Measurements from ENCODE around the gene SELP. TPM values are rescaled to one million over a fixed set of nuclear protein-coding genes. Genes with fewer than 3 reads are reported as not detected.
"Not testable (repeated sequence)": the region's sequence is repeated elsewhere in the genome, so short reads cannot be mapped to it uniquely, and the experiment has no call there.

The SELP gene
- polyA plus RNA-seq (2013, experiment 1 of 4) = not detected
- polyA plus RNA-seq (2013, experiment 2 of 4) = not detected
- polyA plus RNA-seq (2013, experiment 3 of 4) = not detected
- not detected for polyA plus RNA-seq (2013, experiment 4 of 4)

GRCh38 chr1:169630006-169630405, at the start of gene SELP:
TSS of gene SELP (minus strand) at chr1:169630124. CDS start at chr1:169630074, 50 bp downstream.
- H3K27me3 ChIP-seq (ENCODE audit: control insufficient read depth, insufficient read depth, low read length, poor library complexity, severe bottlenecking) = no peaks in the 10 kb centered on the region
- 92 to 100% methylated on average over 1 of the region's 1 CpG for WGBS, 2 experiments
- no peaks in the 10 kb centered on the region for H3K4me1 ChIP-seq (ENCODE audit: control insufficient read depth, insufficient read depth, low read length)
- H3K36me3 ChIP-seq (ENCODE audit: control insufficient read depth, insufficient read depth, low read length) = no peaks in the 10 kb centered on the region
- no peak within 1 kb of the TSS for H3K27ac ChIP-seq (ENCODE audit: insufficient read depth, low read depth, low read length, poor library complexity, severe bottlenecking)
- H3K4me3 ChIP-seq (ENCODE audit: insufficient read depth, low read depth, low read length) = no peak within 1 kb of the TSS
- no peaks in the 10 kb centered on the region for H3K9me3 ChIP-seq (ENCODE audit: control insufficient read depth, low read length)

DNA sequence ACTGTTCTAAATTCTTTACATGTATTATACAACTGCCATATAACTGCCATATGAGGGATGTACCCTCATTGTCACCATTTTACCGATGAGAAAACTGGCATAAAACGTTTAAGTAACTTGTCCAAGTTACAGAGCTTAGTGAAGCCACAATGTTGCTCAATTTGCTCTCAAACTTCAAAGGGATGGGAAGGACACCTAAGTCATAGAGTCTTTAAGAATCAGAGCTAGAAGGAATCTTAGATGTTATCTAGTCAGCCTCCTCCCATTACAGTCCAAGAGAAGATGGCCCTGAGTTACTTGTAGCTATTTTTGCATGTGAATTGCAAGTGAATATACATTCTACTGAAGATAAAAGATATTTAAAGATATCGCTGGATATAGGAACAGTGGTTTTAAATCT, 49.8 kb upstream of the SELP start:
- no peaks in the 10 kb centered on the region for H3K9me3 ChIP-seq (ENCODE audit: control insufficient read depth, low read length)
- 77 to 85% methylated on average over 2 of the region's 3 CpGs for WGBS, 2 experiments
- no peaks in the 10 kb centered on the region for H3K36me3 ChIP-seq (ENCODE audit: control insufficient read depth, insufficient read depth, low read length)
- no peaks in the 10 kb centered on the region for H3K4me1 ChIP-seq (ENCODE audit: control insufficient read depth, insufficient read depth, low read length)
- H3K27ac ChIP-seq (ENCODE audit: insufficient read depth, low read depth, low read length, poor library complexity, severe bottlenecking) = no peak overlapping the region
- H3K27me3 ChIP-seq (ENCODE audit: control insufficient read depth, insufficient read depth, low read length, poor library complexity, severe bottlenecking) = peaks cover 23% of the 10 kb centered on the region
- H3K4me3 ChIP-seq (ENCODE audit: insufficient read depth, low read depth, low read length) = no peak overlapping the region

GRCh38 chr1:169676001-169676400, 46.1 kb upstream of the SELP start:
- Histone ChIP-seq H3K4me3 (ENCODE audit: insufficient read depth, low read depth, low read length) (no peak overlapping the region), H3K36me3 (ENCODE audit: control insufficient read depth, insufficient read depth, low read length) (no peaks in the 10 kb centered on the region), H3K4me1 (ENCODE audit: control insufficient read depth, insufficient read depth, low read length) (no peaks in the 10 kb centered on the region), H3K27me3 (ENCODE audit: control insufficient read depth, insufficient read depth, low read length, poor library complexity, severe bottlenecking) (peaks cover 16% of the 10 kb centered on the region), H3K27ac (ENCODE audit: insufficient read depth, low read depth, low read length, poor library complexity, severe bottlenecking) (no peak overlapping the region), H3K9me3 (ENCODE audit: control insufficient read depth, low read length) (no peaks in the 10 kb centered on the region)
- 58 to 67% methylated on average over 2 of the region's 2 CpGs for WGBS, 2 experiments

GRCh38 chr1:169670836-169671235, 40.9 kb upstream of the SELP start:
- Histone ChIP-seq H3K4me1 (ENCODE audit: control insufficient read depth, insufficient read depth, low read length) (no peaks in the 10 kb centered on the region), H3K27me3 (ENCODE audit: control insufficient read depth, insufficient read depth, low read length, poor library complexity, severe bottlenecking) (no peaks in the 10 kb centered on the region), H3K9me3 (ENCODE audit: control insufficient read depth, low read length) (no peaks in the 10 kb centered on the region), H3K27ac (ENCODE audit: insufficient read depth, low read depth, low read length, poor library complexity, severe bottlenecking) (no peak overlapping the region), H3K4me3 (ENCODE audit: insufficient read depth, low read depth, low read length) (no peak overlapping the region), H3K36me3 (ENCODE audit: control insufficient read depth, insufficient read depth, low read length) (no peaks in the 10 kb centered on the region)
- WGBS, 2 experiments = 79 to 82% methylated on average over 2 to 3 of the region's 3 CpGs

- not testable (repeated sequence) for H3K9me3 ChIP-seq (ENCODE audit: control insufficient read depth, low read length); H3K27me3 ChIP-seq (ENCODE audit: control insufficient read depth, insufficient read depth, low read length, poor library complexity, severe bottlenecking); H3K4me3 ChIP-seq (ENCODE audit: insufficient read depth, low read depth, low read length); H3K27ac ChIP-seq (ENCODE audit: insufficient read depth, low read depth, low read length, poor library complexity, severe bottlenecking); H3K36me3 ChIP-seq (ENCODE audit: control insufficient read depth, insufficient read depth, low read length); H3K4me1 ChIP-seq (ENCODE audit: control insufficient read depth, insufficient read depth, low read length)
- 88 to 94% methylated on average over 3 of the region's 3 CpGs for WGBS, 2 experiments
Measured at GRCh38 chr1:169670244-169670643, 40.3 kb upstream of the SELP start.

- not testable (repeated sequence) for H3K9me3 ChIP-seq (ENCODE audit: control insufficient read depth, low read length); H3K27me3 ChIP-seq (ENCODE audit: control insufficient read depth, insufficient read depth, low read length, poor library complexity, severe bottlenecking); H3K4me3 ChIP-seq (ENCODE audit: insufficient read depth, low read depth, low read length); H3K27ac ChIP-seq (ENCODE audit: insufficient read depth, low read depth, low read length, poor library complexity, severe bottlenecking); H3K36me3 ChIP-seq (ENCODE audit: control insufficient read depth, insufficient read depth, low read length); H3K4me1 ChIP-seq (ENCODE audit: control insufficient read depth, insufficient read depth, low read length)
- WGBS, 2 experiments = 89 to 91% methylated on average over 25 to 26 of the region's 28 CpGs
Measured at GRCh38 chr1:169667699-169668596, 38.0 kb upstream of the SELP start.

DNA sequence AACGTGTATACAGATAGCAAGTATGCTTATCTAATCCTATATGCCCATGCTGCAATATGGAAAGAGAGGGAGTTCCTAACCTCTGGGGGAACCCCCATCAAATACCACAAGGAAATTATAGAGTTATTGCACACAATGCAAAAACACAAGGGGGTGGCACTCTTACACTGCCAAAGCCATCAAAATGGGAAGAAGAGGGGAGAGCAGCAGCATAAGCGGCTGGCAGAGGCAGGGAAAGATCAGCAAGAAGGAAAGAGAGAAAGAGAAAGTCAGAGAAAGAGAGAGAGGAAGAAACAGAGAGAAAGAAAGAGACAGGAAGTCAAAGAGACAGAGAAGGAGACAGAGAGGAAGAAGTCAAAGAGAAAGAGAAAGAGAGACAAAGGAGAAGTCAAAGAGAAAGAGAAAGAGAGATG, 37.3 kb upstream of the SELP start:
- H3K4me3 ChIP-seq (ENCODE audit: insufficient read depth, low read depth, low read length); H3K36me3 ChIP-seq (ENCODE audit: control insufficient read depth, insufficient read depth, low read length); H3K9me3 ChIP-seq (ENCODE audit: control insufficient read depth, low read length); H3K4me1 ChIP-seq (ENCODE audit: control insufficient read depth, insufficient read depth, low read length); H3K27me3 ChIP-seq (ENCODE audit: control insufficient read depth, insufficient read depth, low read length, poor library complexity, severe bottlenecking); H3K27ac ChIP-seq (ENCODE audit: insufficient read depth, low read depth, low read length, poor library complexity, severe bottlenecking): not testable (repeated sequence)
- whole genome bisulfite sequencing, 2 experiments = 93 to 96% methylated on average over 1 of the region's 2 CpGs

DNA sequence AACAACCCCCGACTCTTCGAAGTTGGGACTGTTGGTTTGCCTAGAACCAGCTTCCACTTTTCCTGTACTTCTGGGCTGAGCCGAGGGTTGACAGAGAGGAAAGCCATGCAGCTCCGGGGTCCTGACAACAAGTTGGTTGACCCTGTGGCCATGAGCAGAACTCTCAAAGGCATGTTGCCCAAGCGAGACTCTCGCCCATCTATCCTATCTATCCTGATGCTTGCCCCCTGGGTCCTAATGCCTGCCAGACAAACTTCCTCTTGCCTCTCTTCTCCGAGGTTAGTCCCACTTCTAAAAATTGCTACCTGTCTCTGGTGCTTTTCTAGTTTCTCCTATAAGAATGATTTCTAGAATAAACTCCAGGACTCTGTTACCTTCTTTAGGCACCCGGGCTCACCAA, 32.8 kb upstream of the SELP start:
- 75 to 81% methylated on average over 7 of the region's 8 CpGs for WGBS, 2 experiments
- not testable (repeated sequence) for H3K36me3 ChIP-seq (ENCODE audit: control insufficient read depth, insufficient read depth, low read length); H3K27ac ChIP-seq (ENCODE audit: insufficient read depth, low read depth, low read length, poor library complexity, severe bottlenecking); H3K27me3 ChIP-seq (ENCODE audit: control insufficient read depth, insufficient read depth, low read length, poor library complexity, severe bottlenecking); H3K9me3 ChIP-seq (ENCODE audit: control insufficient read depth, low read length); H3K4me3 ChIP-seq (ENCODE audit: insufficient read depth, low read depth, low read length); H3K4me1 ChIP-seq (ENCODE audit: control insufficient read depth, insufficient read depth, low read length)

DNA sequence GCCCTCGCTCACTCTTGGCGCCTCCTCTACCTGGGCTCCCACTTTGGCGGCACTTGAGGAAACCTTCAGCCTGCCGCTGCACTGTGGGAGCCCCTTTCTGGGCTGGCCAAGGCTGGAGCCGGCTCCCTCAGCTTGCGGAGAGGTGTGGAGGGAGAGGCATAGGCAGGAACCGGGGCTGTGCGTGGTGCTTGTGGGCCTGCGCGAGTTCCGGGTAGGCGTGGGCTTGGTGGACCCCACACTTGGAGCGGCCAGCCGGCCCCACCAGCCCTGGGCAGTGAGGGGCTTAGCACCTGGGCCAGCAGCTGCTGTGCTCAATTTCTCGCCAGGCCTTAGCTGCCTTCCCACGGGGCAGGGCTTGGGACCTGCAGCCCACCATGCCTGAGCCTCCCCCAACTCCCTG, 31.1 kb upstream of the SELP start:
- not testable (repeated sequence) for H3K27me3 ChIP-seq (ENCODE audit: control insufficient read depth, insufficient read depth, low read length, poor library complexity, severe bottlenecking); H3K4me1 ChIP-seq (ENCODE audit: control insufficient read depth, insufficient read depth, low read length); H3K9me3 ChIP-seq (ENCODE audit: control insufficient read depth, low read length); H3K27ac ChIP-seq (ENCODE audit: insufficient read depth, low read depth, low read length, poor library complexity, severe bottlenecking); H3K4me3 ChIP-seq (ENCODE audit: insufficient read depth, low read depth, low read length); H3K36me3 ChIP-seq (ENCODE audit: control insufficient read depth, insufficient read depth, low read length)
- 87 to 89% methylated on average over 14 to 15 of the region's 16 CpGs for WGBS, 2 experiments

DNA sequence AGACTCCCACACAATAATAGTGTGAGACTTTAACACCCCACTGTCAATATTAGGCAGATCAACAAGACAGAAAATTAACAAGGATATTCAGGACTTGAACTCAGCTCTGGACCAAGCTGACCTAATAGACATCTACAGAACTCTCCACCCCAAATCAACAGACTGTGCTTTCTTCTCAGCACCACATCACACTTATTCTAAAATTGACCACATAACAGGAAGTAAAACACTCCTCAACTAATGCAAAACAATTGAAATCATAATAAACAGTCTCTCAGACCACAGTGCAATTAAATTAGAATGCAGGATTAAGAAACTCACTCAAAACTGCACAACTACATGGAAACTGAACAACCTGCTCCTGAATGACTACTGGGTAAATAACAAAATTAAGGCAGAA, 28.9 kb upstream of the SELP start:
- not testable (repeated sequence) for H3K36me3 ChIP-seq (ENCODE audit: control insufficient read depth, insufficient read depth, low read length); H3K4me3 ChIP-seq (ENCODE audit: insufficient read depth, low read depth, low read length); H3K9me3 ChIP-seq (ENCODE audit: control insufficient read depth, low read length); H3K27ac ChIP-seq (ENCODE audit: insufficient read depth, low read depth, low read length, poor library complexity, severe bottlenecking); H3K4me1 ChIP-seq (ENCODE audit: control insufficient read depth, insufficient read depth, low read length); H3K27me3 ChIP-seq (ENCODE audit: control insufficient read depth, insufficient read depth, low read length, poor library complexity, severe bottlenecking)
